Loucy (cell line): ENCODE data around the gene CDH12.

Experiments
- EZH2phosphoT487 ChIP-seq: fragments of 200-600 bp; IDR thresholded peaks from 2 replicates; pipeline ENCODE4 v1.6.1; 2018; ENCODE audit warnings: antibody characterized with exemption, mild to moderate bottlenecking, moderate library complexity, borderline replicate concordance
- TF ChIP-seq, protein P1 (sequence below): fragments of 200-600 bp; sonication (generic); conservative IDR thresholded peaks from 2 replicates; pipeline ENCODE4 v1.5.1; 2014; ENCODE audit warnings: mild to moderate bottlenecking, antibody characterized with exemption, low read length

DNA sequence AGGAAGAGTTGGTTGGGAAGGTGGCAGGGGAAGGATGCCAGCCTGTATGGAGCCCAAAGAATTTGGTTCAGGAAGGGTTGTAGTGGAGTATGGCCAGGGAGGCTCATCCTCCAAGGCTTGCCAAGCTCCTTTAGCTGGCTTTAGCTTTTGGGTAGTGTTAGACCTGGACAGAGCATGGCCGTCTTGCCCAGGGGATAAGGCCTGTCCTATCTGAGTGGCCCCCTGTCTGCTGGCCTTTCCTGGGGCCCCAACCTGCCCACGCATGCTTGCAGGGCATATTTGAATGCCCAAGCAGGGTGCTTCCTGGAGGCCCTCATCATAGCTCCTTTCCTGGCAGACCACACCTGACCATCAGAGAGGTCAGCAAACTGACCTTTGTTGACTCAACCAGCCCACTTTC is 227.7 kb downstream of the CDH12 start:
- TF ChIP-seq, protein P1, sequence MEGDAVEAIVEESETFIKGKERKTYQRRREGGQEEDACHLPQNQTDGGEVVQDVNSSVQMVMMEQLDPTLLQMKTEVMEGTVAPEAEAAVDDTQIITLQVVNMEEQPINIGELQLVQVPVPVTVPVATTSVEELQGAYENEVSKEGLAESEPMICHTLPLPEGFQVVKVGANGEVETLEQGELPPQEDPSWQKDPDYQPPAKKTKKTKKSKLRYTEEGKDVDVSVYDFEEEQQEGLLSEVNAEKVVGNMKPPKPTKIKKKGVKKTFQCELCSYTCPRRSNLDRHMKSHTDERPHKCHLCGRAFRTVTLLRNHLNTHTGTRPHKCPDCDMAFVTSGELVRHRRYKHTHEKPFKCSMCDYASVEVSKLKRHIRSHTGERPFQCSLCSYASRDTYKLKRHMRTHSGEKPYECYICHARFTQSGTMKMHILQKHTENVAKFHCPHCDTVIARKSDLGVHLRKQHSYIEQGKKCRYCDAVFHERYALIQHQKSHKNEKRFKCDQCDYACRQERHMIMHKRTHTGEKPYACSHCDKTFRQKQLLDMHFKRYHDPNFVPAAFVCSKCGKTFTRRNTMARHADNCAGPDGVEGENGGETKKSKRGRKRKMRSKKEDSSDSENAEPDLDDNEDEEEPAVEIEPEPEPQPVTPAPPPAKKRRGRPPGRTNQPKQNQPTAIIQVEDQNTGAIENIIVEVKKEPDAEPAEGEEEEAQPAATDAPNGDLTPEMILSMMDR = no peak
- TF ChIP-seq EZH2phosphoT487 = no peak
